Panc1 (cell line): ENCODE results near the gene LHX2.

Experiments
- POLR2AphosphoS5 ChIP-seq: IDR thresholded peaks from 2 replicates; pipeline ENCODE4 v1.6.1; 2012; ENCODE audit warnings: mild to moderate bottlenecking, low read depth, low read length, moderate library complexity
- SIN3A ChIP-seq: IDR thresholded peaks from 2 replicates; pipeline ENCODE4 v1.6.1; 2012; ENCODE audit warnings: low read depth, mild to moderate bottlenecking, low read length, moderate library complexity, borderline replicate concordance; ENCODE audit not compliant: insufficient read depth
- TCF7L2 ChIP-seq: IDR thresholded peaks from 2 replicates; pipeline ENCODE4 v1.6.1; 2011; ENCODE audit warnings: mild to moderate bottlenecking, low read depth, low read length, inconsistent platforms
- TF ChIP-seq, protein P1 (sequence below): fragments of 450-650 bp; IDR thresholded peaks from 2 replicates; pipeline ENCODE4 v1.5.1; 2017; ENCODE audit warnings: mild to moderate bottlenecking
- TF ChIP-seq, protein P2 (sequence below), 2 experiments: IDR thresholded peaks; 2 replicates each; pipeline ENCODE4 v1.6.1; 2011 to 2012; ENCODE audit warnings: low read depth in 2 of 2, control low read depth in 1 of 2, low read length in 1 of 2, mild to moderate bottlenecking in 1 of 2, moderate library complexity in 1 of 2; ENCODE audit not compliant: insufficient read depth in 1 of 2

DNA sequence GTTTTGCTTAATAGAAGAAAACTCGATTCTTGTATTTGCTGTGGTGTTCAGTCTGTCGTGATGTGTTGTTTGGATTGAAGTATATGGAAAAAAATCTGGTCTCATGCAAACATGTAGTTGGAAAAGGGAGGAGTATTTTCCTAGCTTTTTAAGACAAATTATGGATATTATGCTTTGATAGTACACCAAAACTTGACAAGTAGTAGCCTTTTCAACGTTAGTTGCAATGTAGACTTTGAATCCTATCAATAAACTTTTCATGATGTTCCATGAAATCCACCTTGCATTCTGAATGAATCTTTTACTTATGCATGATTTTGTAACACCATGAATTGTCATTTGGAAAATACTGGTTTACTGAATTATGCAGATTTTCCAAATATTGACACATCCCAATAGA is 64.2 kb downstream of the LHX2 start:
- TF ChIP-seq, protein P1, sequence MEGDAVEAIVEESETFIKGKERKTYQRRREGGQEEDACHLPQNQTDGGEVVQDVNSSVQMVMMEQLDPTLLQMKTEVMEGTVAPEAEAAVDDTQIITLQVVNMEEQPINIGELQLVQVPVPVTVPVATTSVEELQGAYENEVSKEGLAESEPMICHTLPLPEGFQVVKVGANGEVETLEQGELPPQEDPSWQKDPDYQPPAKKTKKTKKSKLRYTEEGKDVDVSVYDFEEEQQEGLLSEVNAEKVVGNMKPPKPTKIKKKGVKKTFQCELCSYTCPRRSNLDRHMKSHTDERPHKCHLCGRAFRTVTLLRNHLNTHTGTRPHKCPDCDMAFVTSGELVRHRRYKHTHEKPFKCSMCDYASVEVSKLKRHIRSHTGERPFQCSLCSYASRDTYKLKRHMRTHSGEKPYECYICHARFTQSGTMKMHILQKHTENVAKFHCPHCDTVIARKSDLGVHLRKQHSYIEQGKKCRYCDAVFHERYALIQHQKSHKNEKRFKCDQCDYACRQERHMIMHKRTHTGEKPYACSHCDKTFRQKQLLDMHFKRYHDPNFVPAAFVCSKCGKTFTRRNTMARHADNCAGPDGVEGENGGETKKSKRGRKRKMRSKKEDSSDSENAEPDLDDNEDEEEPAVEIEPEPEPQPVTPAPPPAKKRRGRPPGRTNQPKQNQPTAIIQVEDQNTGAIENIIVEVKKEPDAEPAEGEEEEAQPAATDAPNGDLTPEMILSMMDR: no peak
- no peak for TF ChIP-seq POLR2AphosphoS5
- TF ChIP-seq TCF7L2: no peak
- TF ChIP-seq, protein P2, sequence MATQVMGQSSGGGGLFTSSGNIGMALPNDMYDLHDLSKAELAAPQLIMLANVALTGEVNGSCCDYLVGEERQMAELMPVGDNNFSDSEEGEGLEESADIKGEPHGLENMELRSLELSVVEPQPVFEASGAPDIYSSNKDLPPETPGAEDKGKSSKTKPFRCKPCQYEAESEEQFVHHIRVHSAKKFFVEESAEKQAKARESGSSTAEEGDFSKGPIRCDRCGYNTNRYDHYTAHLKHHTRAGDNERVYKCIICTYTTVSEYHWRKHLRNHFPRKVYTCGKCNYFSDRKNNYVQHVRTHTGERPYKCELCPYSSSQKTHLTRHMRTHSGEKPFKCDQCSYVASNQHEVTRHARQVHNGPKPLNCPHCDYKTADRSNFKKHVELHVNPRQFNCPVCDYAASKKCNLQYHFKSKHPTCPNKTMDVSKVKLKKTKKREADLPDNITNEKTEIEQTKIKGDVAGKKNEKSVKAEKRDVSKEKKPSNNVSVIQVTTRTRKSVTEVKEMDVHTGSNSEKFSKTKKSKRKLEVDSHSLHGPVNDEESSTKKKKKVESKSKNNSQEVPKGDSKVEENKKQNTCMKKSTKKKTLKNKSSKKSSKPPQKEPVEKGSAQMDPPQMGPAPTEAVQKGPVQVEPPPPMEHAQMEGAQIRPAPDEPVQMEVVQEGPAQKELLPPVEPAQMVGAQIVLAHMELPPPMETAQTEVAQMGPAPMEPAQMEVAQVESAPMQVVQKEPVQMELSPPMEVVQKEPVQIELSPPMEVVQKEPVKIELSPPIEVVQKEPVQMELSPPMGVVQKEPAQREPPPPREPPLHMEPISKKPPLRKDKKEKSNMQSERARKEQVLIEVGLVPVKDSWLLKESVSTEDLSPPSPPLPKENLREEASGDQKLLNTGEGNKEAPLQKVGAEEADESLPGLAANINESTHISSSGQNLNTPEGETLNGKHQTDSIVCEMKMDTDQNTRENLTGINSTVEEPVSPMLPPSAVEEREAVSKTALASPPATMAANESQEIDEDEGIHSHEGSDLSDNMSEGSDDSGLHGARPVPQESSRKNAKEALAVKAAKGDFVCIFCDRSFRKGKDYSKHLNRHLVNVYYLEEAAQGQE (IDR thresholded peaks at IDR 0.05; ENCODE audit: insufficient read depth in 1 of 2, low read depth in 2 of 2, low read length in 1 of 2): no peak
- no peak for TF ChIP-seq SIN3A
